Breast epithelium (tissue), 3 donors: Measurements from ENCODE around the gene EPX.

Experiments
- POLR2AphosphoS5 ChIP-seq, 3 donors: sonication (generic); formaldehyde crosslinking; IDR thresholded peaks; one replicate each; pipeline ENCODE4 v1.6.1; 2017; ENCODE audit warnings: antibody characterized with exemption in 3 of 3
- TF ChIP-seq, protein P1 (sequence below), 3 donors: fragments of 450-650 bp; IDR thresholded peaks; one replicate each; pipeline ENCODE4 v1.5.1; 2016 to 2017; ENCODE audit warnings: antibody characterized with exemption in 3 of 3, mild to moderate bottlenecking in 3 of 3, moderate library complexity in 3 of 3

DNA sequence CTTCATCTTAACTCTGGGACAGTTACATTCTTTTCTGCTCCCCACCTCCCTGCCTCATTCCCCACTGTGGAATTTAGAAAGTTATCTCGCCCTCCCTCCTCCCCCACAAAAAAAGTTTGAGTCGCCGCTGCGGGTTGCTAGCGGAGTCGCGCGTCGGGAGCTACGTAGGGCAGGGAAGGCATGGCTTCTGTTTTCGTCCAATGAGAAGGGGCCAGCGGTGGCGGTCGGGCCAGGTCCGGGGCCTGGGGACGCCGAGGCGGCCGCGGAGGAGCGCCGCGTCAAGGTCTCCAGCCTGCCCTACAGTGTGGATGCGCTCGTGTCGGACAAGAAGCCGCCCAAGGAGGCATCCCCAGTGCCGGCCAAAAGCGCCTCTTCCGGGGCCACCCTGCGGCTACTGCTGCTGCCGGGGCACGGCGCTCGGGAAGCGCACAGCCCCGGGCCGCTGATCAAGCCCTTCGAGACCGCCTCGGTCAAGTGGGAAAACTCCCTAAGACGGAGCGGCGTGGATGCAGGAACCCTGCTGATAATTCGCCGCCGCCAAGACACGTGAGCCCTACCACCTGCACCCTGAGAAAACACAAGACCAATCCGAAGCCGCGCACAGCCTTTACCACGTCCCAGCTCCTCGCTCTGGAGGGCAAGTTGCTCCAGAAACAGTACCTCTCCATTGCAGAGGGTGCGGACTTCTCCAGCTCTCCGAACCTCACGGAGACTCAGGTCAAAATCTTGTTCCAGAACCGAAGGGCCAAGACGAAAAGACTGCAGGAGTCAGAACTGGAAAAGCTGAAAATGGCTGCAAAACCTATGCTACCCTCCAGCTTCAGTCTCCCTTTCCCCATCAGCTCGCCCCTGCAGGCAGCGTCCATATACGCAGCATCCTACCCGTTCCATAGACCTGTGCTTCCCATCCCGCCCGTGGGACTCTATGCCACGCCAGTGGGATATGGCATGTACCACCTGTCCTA, 35.4 kb upstream of the EPX start:
- TF ChIP-seq, protein P1, sequence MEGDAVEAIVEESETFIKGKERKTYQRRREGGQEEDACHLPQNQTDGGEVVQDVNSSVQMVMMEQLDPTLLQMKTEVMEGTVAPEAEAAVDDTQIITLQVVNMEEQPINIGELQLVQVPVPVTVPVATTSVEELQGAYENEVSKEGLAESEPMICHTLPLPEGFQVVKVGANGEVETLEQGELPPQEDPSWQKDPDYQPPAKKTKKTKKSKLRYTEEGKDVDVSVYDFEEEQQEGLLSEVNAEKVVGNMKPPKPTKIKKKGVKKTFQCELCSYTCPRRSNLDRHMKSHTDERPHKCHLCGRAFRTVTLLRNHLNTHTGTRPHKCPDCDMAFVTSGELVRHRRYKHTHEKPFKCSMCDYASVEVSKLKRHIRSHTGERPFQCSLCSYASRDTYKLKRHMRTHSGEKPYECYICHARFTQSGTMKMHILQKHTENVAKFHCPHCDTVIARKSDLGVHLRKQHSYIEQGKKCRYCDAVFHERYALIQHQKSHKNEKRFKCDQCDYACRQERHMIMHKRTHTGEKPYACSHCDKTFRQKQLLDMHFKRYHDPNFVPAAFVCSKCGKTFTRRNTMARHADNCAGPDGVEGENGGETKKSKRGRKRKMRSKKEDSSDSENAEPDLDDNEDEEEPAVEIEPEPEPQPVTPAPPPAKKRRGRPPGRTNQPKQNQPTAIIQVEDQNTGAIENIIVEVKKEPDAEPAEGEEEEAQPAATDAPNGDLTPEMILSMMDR (IDR thresholded peaks at IDR 0.05) = no peak
- TF ChIP-seq POLR2AphosphoS5 (IDR thresholded peaks at IDR 0.05) = no peak
